Liver (tissue), 3 donors: ENCODE measurements around the gene BDKRB1.

Experiments used
- EGR1 ChIP-seq, 2 donors: IDR thresholded peaks; 2 replicates each; pipeline ENCODE4 v1.6.1; 2016 to 2018; ENCODE audit warnings: antibody characterized with exemption in 2 of 2, low read depth in 2 of 2
- GABPA ChIP-seq, 2 donors: IDR thresholded peaks in 1 of 2; conservative IDR thresholded peaks in 1 of 2; 2 replicates each; pipeline ENCODE4 v1.6.1; 2016; ENCODE audit warnings: antibody characterized with exemption in 2 of 2, mild to moderate bottlenecking in 1 of 2, moderate library complexity in 1 of 2
- HNF4A ChIP-seq, 2 donors: conservative IDR thresholded peaks; 2 replicates each; pipeline ENCODE4 v1.6.1; 2016; ENCODE audit warnings: antibody characterized with exemption in 2 of 2, mild to moderate bottlenecking in 2 of 2
- JUND ChIP-seq, 2 donors: IDR thresholded peaks; 2 replicates each; pipeline ENCODE4 v1.6.1; 2016; ENCODE audit warnings: antibody characterized with exemption in 2 of 2
- RAD21 ChIP-seq, 2 donors: IDR thresholded peaks; 2 replicates each; pipeline ENCODE4 v1.6.1; 2016; ENCODE audit warnings: antibody characterized with exemption in 2 of 2, mild to moderate bottlenecking in 2 of 2
- TAF1 ChIP-seq: conservative IDR thresholded peaks from 2 replicates; pipeline ENCODE4 v1.6.1; 2016; ENCODE audit warnings: antibody characterized with exemption, mild to moderate bottlenecking
- TF ChIP-seq, protein P1 (sequence below): fragments of 150-350 bp; IDR thresholded peaks from 2 replicates; pipeline ENCODE4 v1.5.1; 2017; ENCODE audit warnings: improper control_type of control experiment, low read depth, low read length; ENCODE audit not compliant: missing input control
- TF ChIP-seq, protein P2 (sequence below): IDR thresholded peaks from 2 replicates; pipeline ENCODE4 v1.6.1; 2016; ENCODE audit warnings: antibody characterized with exemption, mild to moderate bottlenecking
- TF ChIP-seq, protein P3 (sequence below): IDR thresholded peaks from 2 replicates; pipeline ENCODE4 v1.6.1; 2016; ENCODE audit warnings: antibody characterized with exemption
- TF ChIP-seq, protein P4 (sequence below): IDR thresholded peaks from 2 replicates; pipeline ENCODE4 v1.6.1; 2016; ENCODE audit warnings: antibody characterized with exemption
- donor health status: healthy.
- donor health status: healthy.

DNA sequence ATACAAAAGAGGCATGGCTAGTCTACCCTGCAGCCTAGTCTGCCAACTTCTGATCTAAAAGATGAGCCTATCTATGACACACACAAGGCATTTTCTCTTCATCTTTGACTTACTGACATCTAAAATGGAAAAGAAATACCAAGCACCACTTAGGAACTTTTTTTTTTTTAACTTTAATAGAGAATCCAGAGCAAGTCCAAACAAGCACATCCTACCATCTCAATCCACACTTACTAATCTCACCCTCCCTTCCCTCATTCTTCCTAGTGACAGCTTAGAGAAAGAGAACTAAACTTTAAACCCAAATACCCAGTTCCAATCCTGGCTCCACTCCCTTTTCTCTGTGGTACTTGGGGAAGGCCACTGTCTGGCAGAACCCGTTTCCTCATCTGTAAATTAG lies 31.8 kb downstream of the BDKRB1 start:
- TF ChIP-seq, protein P1, sequence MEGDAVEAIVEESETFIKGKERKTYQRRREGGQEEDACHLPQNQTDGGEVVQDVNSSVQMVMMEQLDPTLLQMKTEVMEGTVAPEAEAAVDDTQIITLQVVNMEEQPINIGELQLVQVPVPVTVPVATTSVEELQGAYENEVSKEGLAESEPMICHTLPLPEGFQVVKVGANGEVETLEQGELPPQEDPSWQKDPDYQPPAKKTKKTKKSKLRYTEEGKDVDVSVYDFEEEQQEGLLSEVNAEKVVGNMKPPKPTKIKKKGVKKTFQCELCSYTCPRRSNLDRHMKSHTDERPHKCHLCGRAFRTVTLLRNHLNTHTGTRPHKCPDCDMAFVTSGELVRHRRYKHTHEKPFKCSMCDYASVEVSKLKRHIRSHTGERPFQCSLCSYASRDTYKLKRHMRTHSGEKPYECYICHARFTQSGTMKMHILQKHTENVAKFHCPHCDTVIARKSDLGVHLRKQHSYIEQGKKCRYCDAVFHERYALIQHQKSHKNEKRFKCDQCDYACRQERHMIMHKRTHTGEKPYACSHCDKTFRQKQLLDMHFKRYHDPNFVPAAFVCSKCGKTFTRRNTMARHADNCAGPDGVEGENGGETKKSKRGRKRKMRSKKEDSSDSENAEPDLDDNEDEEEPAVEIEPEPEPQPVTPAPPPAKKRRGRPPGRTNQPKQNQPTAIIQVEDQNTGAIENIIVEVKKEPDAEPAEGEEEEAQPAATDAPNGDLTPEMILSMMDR = no peak
- TF ChIP-seq, protein P2, sequence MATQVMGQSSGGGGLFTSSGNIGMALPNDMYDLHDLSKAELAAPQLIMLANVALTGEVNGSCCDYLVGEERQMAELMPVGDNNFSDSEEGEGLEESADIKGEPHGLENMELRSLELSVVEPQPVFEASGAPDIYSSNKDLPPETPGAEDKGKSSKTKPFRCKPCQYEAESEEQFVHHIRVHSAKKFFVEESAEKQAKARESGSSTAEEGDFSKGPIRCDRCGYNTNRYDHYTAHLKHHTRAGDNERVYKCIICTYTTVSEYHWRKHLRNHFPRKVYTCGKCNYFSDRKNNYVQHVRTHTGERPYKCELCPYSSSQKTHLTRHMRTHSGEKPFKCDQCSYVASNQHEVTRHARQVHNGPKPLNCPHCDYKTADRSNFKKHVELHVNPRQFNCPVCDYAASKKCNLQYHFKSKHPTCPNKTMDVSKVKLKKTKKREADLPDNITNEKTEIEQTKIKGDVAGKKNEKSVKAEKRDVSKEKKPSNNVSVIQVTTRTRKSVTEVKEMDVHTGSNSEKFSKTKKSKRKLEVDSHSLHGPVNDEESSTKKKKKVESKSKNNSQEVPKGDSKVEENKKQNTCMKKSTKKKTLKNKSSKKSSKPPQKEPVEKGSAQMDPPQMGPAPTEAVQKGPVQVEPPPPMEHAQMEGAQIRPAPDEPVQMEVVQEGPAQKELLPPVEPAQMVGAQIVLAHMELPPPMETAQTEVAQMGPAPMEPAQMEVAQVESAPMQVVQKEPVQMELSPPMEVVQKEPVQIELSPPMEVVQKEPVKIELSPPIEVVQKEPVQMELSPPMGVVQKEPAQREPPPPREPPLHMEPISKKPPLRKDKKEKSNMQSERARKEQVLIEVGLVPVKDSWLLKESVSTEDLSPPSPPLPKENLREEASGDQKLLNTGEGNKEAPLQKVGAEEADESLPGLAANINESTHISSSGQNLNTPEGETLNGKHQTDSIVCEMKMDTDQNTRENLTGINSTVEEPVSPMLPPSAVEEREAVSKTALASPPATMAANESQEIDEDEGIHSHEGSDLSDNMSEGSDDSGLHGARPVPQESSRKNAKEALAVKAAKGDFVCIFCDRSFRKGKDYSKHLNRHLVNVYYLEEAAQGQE = no peak
- TF ChIP-seq RAD21 (IDR thresholded peaks at IDR 0.05) (no peak), GABPA (IDR thresholded peaks at IDR 0.05 in 1 of 2, conservative IDR thresholded peaks at IDR 0.05 in 1 of 2) (no peak), HNF4A (conservative IDR thresholded peaks at IDR 0.05) (no peak), JUND (IDR thresholded peaks at IDR 0.05) (no peak), TAF1 (no peak), EGR1 (IDR thresholded peaks at IDR 0.05; ENCODE audit: low read depth in 2 of 2) (no peak)
- TF ChIP-seq, protein P3, sequence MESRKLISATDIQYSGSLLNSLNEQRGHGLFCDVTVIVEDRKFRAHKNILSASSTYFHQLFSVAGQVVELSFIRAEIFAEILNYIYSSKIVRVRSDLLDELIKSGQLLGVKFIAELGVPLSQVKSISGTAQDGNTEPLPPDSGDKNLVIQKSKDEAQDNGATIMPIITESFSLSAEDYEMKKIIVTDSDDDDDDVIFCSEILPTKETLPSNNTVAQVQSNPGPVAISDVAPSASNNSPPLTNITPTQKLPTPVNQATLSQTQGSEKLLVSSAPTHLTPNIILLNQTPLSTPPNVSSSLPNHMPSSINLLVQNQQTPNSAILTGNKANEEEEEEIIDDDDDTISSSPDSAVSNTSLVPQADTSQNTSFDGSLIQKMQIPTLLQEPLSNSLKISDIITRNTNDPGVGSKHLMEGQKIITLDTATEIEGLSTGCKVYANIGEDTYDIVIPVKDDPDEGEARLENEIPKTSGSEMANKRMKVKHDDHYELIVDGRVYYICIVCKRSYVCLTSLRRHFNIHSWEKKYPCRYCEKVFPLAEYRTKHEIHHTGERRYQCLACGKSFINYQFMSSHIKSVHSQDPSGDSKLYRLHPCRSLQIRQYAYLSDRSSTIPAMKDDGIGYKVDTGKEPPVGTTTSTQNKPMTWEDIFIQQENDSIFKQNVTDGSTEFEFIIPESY = no peak
- TF ChIP-seq, protein P4, sequence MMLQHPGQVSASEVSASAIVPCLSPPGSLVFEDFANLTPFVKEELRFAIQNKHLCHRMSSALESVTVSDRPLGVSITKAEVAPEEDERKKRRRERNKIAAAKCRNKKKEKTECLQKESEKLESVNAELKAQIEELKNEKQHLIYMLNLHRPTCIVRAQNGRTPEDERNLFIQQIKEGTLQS = no peak
